GM18505 (cell line): ENCODE results near the gene SFTPB.

Source experiments
- ATAC-seq: cut with Tn5 transposase; IDR thresholded peaks from one replicate; pipeline ENCODE4 v1.9.1; 2021; ENCODE audit not compliant: unreplicated experiment
- POLR2A ChIP-seq: IDR thresholded peaks from 4 replicates; pipeline ENCODE4 v1.6.1; 2011; ENCODE audit warnings: borderline replicate concordance; ENCODE audit not compliant: insufficient read depth, insufficient read length; ENCODE audit errors: extremely low read depth

SFTPB gene

DNA sequence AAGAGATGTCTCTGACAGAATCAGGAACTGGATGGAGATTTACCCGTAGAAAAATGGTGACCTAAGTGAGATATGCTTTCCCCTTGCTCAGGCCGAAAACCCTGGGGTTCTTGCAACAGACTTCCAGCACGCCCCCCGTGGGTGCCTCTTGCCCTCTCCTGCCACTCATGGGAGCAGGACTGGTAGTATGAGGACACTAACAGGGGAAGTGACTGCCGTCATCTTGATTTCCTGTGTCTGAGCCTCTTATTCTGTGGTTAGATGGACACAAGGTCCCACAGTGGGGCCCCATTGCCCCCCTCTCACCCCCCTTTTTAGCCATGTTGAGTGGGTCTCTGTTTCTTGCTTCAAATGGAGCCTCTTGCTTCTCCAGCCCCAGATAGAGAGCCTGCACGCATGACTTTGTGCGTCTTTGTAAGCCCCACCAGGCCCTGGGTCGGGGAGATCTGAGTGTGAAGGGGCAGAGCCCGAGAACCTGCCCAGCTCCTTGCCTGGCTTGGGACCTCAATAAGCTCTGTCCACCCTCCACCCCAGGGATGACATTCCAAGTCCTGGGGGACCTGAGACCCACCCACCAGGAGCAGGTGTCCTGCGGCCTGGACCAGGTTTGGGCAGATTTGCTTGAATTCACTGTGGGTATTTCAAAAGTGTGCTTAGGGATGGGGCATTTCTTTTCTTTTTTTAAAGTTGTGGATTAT, 38.7 kb upstream of the SFTPB start:
- peak; percentile 3 for ATAC-seq
- no peak for TF ChIP-seq POLR2A

DNA sequence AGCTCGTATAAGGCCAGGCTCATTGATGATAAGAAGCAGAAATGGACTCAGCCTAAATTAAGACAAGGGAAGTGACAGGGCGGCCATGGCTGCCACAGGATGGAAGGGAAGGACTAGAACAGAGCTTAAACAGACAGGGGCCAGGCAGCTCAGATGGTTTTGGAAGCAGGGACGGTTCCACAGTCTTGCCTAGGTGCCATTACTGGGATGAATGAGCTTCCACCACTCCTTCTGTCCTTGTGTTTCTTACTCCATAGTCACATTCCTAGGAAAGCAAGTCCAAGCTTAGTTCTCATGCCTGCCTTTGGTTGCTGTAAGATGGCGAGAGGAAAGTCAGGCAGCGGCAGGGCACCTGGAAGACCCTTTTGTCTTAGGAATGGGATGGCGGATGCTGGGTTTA, 38.1 kb upstream of the SFTPB start:
- no peak for TF ChIP-seq POLR2A

DNA sequence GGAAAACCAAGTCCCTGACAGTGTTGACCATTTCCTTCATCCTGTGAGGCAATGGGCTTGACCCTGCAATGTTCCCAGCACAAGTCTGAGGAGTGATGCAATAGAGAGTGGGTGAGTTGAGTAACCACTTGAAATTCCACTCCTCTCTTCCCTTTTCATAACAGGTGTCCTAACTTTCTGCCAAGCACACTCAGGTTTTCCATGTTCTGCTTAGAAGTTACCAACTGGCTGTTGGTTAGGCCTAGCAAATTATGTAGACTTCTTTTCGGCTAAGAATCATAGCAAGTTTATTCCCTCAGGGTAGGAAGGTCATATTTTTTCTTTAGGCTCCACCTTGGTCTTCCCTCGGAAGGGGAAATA, 37.7 kb upstream of the SFTPB start:
- TF ChIP-seq POLR2A, result no peak
- no peak for ATAC-seq

More for the DNA sequence above, 38.1 kb upstream of the SFTPB start:
- no peak for ATAC-seq

DNA sequence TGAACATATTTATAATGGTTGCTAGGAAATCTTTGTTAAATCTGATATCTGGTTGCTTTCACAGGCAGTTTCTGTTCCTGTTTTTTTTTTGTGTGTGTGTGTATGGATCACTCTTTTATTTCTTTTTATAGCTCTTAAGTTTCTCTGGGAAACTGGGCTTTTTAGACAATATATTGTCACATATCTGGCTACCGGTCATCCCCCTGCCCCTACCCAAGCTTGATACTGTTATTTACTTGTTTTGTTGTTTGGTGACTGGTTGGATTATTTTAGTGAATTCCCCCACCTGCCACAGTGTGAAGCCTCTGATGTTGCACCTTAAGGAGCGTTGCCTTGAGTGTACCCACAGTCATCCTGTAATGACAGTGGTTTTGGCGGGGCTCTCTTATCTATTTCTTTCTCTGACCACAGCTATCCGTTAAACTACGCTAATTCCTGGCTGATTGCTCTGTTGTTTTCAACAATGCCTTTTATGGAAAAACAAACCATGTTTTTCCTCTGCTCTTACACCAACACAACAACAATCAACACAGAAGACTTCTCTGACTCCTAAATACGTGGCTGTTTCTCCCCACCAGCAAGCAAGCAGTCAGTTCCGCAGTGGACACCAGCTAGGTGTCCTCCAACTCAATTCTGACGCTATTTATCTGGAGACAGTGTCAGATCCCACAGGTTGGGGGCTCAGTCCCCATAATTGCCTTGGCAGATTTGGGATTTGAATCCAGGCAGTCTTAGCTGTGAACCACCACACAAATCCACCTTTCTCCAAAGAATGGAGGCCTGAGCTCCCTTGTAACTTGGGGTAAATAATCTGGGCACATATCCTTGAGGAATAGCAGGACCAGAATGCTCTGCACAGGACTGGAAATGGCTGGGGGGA, 37.0 kb upstream of the SFTPB start:
- no peak for TF ChIP-seq POLR2A
- ATAC-seq, result peak; percentile 47

DNA sequence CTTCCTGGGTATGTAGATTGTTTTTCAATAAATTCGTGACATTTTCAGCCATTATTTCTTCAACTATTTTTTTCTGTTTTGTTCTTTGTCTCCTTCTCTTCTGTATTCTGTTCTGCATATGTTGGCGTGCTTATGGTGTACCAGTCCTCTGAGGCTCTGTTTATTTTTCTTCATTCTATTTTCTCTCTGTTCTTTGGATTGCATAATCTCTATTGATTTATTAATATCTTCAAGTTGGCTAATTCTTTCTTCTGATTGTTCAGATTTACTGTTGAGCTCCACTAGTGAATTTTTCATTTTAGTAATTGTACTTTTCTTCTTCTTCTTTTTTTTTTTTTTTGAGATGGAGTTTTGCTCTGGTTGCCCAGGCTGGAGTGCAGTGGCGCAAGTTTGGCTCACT, 36.0 kb upstream of the SFTPB start:
- ATAC-seq, result no peak
- no peak for TF ChIP-seq POLR2A

DNA sequence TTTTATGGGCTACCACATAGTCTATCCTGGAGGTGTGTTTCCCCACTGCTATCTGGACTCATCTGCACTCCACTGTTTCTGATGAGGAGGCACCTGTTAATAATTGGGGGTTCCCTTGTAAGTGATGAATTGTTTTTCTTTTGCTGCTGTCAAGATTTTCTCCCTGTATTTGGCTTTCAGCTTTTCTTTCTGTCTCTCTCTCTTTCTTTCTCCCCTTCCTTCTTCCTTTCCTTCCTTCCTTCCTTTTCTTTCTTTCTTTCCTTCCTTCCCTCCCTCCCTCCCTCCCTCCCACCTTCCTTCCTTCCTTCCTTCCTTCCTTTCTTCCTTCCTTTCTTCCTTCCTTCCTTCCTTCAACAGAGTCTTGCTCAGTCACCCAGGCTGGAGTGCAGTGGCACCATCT, 35.3 kb upstream of the SFTPB start:
- no peak for ATAC-seq
- no peak for TF ChIP-seq POLR2A

DNA sequence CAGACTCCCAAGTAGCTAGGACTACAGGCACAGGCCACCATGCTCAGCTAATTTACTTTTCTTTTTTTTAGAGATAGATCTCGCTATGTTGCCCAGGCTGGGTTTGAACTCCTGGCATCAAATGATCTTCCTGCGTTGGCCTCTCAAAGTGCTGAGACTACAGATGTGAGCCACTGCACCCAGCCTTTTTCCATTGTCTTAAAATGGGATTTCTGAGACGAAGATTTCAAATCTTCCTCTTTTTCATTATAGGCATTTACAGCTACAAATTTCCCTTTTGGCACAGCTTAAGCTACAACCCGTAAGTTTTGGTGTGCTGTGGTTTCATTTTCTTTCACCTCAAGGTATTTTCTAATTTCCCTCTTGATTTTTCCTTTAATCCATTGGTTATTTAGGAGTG, 34.8 kb upstream of the SFTPB start:
- TF ChIP-seq POLR2A, result no peak
- ATAC-seq, result no peak

DNA sequence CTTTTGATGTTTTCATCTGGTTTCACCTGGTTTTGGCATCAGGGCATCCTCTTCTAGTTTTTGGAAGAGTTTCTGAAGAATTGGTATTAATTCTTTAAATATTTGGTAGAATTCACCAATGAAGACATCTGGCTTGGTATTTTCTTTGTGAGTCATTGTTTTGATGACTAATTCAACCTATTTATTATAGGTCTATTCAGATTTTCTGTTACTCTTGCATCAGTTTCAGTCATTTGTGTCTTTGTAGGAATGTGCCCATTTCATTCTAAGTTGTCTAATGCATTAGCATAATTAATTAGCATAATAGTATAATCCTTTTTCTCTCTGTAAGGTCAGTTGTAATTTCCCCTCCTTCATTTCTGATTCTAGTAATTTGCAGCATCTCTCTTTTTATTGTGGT, 34.2 kb upstream of the SFTPB start:
- TF ChIP-seq POLR2A, result no peak
- no peak for ATAC-seq

DNA sequence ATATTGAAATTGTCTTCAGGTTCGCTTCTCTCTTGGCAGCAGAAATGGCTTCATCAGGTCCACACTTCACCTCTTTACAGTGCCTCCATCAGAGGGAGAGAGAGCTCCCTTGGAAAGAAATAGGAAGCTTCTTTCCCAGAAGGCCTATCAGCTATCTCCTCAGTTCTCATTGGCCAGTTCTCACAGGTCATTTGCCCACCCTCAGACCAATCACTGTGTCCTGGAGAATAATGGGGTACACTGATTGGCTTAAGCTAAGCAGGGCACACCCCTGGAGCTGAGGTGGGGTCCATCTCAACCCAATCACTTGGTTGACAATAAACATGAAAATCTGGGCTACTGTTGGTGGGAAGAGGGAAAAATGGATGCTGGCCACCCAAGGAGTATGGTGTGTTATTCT, 31.3 kb upstream of the SFTPB start:
- no peak for TF ChIP-seq POLR2A

DNA sequence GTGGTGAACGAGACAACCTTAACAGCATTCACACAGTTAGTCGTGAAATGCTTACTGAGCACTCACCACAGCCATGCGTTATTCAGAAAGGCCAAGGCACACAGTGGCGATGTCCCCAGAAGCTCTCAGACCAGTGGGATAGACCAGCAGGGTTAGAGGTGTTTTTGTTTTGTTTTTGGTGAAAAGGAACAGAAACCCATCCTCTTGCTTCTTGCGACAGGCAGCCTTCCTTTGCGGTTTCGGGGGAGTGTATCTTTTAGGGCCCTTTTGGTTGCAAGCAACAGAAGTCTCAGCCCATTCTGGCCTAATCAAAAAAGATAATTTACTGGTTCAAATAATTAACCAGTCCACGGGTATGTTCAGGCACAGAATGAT, 30.9 kb upstream of the SFTPB start:
- ATAC-seq, result no peak
- no peak for TF ChIP-seq POLR2A

More for the DNA sequence above, 31.3 kb upstream of the SFTPB start:
- no peak for ATAC-seq

DNA sequence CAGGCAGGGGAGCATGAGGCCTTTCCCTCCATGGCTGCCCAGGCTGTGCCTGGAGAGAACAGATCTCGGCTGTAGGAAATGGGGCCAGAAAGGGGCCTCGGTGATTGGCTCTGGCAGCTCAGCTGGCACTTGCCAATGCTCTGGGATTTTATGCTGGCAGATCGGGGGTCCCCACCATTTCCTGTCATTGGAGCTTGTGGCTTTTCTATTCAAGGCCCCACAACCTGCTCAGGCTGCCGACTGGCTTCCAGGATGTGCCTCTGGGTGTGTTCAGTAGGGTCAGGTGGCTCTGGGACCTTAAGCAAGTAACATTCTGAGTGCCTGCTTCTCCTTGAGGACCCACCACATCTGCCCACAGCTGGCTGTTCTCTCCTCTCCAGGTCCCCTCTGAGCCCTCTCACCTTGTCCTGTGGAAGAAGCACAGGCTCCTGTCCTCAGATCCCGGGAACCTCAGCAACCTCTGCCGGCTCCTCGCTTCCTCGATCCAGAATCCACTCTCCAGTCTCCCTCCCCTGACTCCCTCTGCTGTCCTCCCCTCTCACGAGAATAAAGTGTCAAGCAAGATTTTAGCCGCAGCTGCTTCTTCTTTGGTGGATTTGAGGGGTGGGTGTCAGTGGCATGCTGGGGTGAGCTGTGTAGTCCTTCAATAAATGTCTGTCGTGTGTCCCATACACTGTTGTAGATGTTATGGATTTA, 30.3 kb upstream of the SFTPB start:
- no peak for TF ChIP-seq POLR2A
- ATAC-seq, result no peak

DNA sequence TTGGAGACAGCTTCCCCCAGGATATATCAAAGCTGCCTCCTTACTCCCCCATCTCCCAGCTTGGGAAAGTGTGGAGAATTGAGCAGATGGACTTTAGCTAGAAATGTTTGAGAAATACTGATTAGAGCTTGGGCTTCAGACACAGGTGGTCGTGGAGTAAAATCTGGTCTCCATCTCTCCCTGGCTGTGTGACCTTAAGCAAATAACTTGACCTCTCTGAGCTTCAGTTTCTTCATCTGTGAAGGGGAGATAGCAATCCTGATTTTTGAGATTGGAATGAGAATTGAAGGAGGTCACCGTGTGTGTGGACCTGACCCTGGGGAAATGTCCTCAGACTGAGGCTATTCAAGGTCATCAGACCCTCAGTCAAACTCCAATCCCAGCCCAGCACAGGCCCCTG, 29.7 kb upstream of the SFTPB start:
- no peak for TF ChIP-seq POLR2A
- no peak for ATAC-seq

DNA sequence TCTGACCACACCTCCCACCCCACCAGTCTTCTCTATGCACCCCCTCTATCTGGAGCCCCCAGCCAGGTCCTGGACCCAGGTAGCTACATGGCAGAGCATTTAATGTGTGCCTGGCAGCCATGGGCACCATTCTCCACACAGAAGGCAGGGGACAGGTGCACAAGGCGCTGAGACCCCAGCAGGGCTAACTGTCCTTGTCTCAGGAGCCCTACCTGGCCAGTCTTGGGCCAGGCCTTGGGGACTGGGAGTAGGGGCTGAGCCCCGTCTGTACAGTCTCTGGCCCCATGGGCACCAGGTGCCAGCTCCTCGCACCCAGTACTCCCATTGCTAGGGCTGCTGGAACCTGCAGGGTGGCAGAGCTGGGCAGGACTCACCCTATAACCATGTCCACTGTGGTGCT, 29.1 kb upstream of the SFTPB start:
- no peak for TF ChIP-seq POLR2A
- ATAC-seq, result no peak
